HFFc6 (cell line): ENCODE measurements around the gene HIVEP3. TPM values are rescaled to one million over a fixed set of nuclear protein-coding genes. Genes with fewer than 3 reads are reported as not detected.

Experiments
- DNase-seq: peaks from one replicate; pipeline ENCODE4 v3.0.0-alpha.2; 2018
- H3K27ac Mint-ChIP-seq: 2 replicates; pipeline ENCODE4 v1.8.0; 2020; ENCODE audit warnings: mild to moderate bottlenecking, mixed read lengths
- H3K27me3 Mint-ChIP-seq: 2 replicates; pipeline ENCODE4 v1.8.0; 2021; ENCODE audit warnings: mild to moderate bottlenecking, moderate library complexity, mixed read lengths; ENCODE audit not compliant: insufficient read depth
- H3K36me3 Mint-ChIP-seq: 2 replicates; pipeline ENCODE4 v1.8.0; 2021; ENCODE audit warnings: low read depth, mixed read lengths
- H3K4me1 Mint-ChIP-seq: 2 replicates; pipeline ENCODE4 v1.8.0; 2020; ENCODE audit warnings: low read depth, mixed read lengths
- H3K4me3 Mint-ChIP-seq: 2 replicates; pipeline ENCODE4 v1.8.0; 2020; ENCODE audit warnings: mild to moderate bottlenecking, moderate library complexity, mixed read lengths
- H3K9me3 Mint-ChIP-seq: 2 replicates; pipeline ENCODE4 v1.8.0; 2020; ENCODE audit warnings: mild to moderate bottlenecking, mixed read lengths
- total RNA-seq, 6 experiments: library from RNA; stranded (reverse); fragmentation: NEBNext Ultra II Directional; extraction: Animal tissue kit (Norgen Biotek cat#: 25700); gene quantifications; 2 replicates in 1 of 6; 3 replicates in 5 of 6; pipeline ENCODE4 v1.2.3, GENCODE V29; 2021
- TF ChIP-seq, protein P1 (sequence below): fragments of 200-600 bp; sonication (generic); IDR thresholded peaks from 2 replicates; pipeline ENCODE4 v1.5.0; 2021; ENCODE audit warnings: antibody characterized with exemption, mild to moderate bottlenecking

HIVEP3 gene
- total RNA-seq, 6 experiments from 2014 or later: 7.0 to 9.7 (median 7.9) TPM

DNA sequence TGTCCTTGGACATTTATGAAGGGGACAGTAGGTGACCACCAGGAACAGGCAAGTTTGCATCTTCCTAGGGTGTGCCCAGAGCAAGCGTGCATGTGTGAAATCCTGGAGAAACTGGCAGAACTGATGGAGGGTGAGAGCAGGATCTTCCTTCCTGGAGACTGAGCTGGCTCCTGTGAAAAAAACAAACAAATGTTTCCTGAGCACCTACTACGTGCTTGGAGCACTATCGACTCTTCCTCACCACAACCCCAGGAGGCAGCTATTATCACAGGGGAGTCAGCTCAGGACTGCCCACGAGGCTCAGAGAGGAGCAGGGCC lies 432.7 kb downstream of the HIVEP3 start:
- DNase-seq: no peak
- TF ChIP-seq, protein P1, sequence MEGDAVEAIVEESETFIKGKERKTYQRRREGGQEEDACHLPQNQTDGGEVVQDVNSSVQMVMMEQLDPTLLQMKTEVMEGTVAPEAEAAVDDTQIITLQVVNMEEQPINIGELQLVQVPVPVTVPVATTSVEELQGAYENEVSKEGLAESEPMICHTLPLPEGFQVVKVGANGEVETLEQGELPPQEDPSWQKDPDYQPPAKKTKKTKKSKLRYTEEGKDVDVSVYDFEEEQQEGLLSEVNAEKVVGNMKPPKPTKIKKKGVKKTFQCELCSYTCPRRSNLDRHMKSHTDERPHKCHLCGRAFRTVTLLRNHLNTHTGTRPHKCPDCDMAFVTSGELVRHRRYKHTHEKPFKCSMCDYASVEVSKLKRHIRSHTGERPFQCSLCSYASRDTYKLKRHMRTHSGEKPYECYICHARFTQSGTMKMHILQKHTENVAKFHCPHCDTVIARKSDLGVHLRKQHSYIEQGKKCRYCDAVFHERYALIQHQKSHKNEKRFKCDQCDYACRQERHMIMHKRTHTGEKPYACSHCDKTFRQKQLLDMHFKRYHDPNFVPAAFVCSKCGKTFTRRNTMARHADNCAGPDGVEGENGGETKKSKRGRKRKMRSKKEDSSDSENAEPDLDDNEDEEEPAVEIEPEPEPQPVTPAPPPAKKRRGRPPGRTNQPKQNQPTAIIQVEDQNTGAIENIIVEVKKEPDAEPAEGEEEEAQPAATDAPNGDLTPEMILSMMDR: no peak
- Mint-ChIP-seq H3K27ac (peak overlapping the region; percentile 77), H3K9me3 (no peaks in the 10 kb centered on the region), H3K36me3 (no peaks in the 10 kb centered on the region), H3K4me3 (peak overlapping the region; percentile 3; the same call in 1 of the 2 replicates), H3K4me1 (peaks cover 45% of the 10 kb centered on the region), H3K27me3 (peaks cover 9% of the 10 kb centered on the region)

- peaks cover 9% of the 10 kb centered on the region for H3K27me3 Mint-ChIP-seq
- no peaks in the 10 kb centered on the region for H3K9me3 Mint-ChIP-seq
- peak; percentile 75 for DNase-seq
- peak overlapping the region; percentile 3; the same call in 1 of the 2 replicates for H3K4me3 Mint-ChIP-seq
- H3K27ac Mint-ChIP-seq: peak overlapping the region; percentile 77
- peaks cover 45% of the 10 kb centered on the region for H3K4me1 Mint-ChIP-seq
- TF ChIP-seq, protein P1: no peak
- no peaks in the 10 kb centered on the region for H3K36me3 Mint-ChIP-seq
Observed at GRCh38 chr1:41485605-41486004, 433.1 kb downstream of the HIVEP3 start.

DNA sequence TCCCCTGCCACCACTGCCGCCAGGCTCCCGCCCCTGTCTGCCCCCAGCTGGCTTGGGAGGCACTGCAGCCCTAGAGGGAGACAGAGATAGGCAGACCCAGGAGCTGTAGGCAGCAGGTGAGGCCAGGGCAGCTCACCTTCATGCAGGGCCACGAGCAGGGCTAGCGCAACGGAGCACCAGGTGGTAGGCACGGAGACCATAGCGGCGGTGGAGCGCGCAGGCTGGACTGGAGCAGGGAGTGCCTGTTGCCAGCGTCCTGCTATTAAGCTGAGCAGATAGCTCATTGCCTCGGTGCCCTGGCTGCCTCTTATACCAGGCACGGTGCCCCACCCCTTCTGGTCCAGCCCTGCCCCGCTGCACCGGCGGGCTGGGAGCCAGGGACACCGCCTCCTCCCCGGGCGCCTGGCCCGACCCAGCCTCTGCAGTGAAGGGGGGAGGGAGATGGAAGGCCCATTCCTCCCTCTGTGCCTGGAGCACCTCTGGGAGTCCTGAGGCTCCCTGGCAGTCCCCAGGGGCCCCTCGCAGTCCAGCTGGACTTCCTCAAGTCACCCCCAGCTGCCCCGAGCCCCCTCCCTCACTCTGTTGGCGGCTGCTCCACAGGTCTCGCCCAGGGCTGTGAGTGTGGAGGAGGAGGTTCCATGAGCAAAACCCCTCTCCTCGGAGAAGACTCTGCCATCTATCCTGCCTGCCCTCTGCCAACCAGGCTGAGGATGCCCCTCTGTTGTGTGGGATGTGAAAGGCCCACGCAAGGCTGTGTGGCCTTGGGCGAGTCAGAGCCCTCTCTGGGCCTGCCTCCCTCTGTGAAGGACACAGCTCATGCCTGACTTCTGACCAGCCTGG lies 434.1 kb downstream of the HIVEP3 start, which contains the start of gene EDN2:
TSS of gene EDN2 (minus strand) at position 282 of the 840 bp plus-strand sequence. CDS start at position 200, 82 bp downstream.
- peak within 1 kb of the TSS; percentile 77 for H3K27ac Mint-ChIP-seq
- H3K36me3 Mint-ChIP-seq: no peaks in the 10 kb centered on the region
- no peaks in the 10 kb centered on the region for H3K9me3 Mint-ChIP-seq
- H3K27me3 Mint-ChIP-seq: peaks cover 7% of the 10 kb centered on the region
- no peak for DNase-seq
- H3K4me1 Mint-ChIP-seq: peaks cover 45% of the 10 kb centered on the region
- TF ChIP-seq, protein P1: peak; percentile 36; the same call in 1 of the 2 replicates
- no peak within 1 kb of the TSS for H3K4me3 Mint-ChIP-seq

- H3K4me1 Mint-ChIP-seq: peaks cover 48% of the 10 kb centered on the region
- no peak overlapping the region for H3K27ac Mint-ChIP-seq
- no peak for DNase-seq
- H3K27me3 Mint-ChIP-seq: peaks cover 5% of the 10 kb centered on the region
- no peaks in the 10 kb centered on the region for H3K9me3 Mint-ChIP-seq
- H3K36me3 Mint-ChIP-seq: no peaks in the 10 kb centered on the region
- no peak overlapping the region for H3K4me3 Mint-ChIP-seq
- TF ChIP-seq, protein P1: no peak
Observed at GRCh38 chr1:41483960-41484401, 434.7 kb downstream of the HIVEP3 start.

DNA sequence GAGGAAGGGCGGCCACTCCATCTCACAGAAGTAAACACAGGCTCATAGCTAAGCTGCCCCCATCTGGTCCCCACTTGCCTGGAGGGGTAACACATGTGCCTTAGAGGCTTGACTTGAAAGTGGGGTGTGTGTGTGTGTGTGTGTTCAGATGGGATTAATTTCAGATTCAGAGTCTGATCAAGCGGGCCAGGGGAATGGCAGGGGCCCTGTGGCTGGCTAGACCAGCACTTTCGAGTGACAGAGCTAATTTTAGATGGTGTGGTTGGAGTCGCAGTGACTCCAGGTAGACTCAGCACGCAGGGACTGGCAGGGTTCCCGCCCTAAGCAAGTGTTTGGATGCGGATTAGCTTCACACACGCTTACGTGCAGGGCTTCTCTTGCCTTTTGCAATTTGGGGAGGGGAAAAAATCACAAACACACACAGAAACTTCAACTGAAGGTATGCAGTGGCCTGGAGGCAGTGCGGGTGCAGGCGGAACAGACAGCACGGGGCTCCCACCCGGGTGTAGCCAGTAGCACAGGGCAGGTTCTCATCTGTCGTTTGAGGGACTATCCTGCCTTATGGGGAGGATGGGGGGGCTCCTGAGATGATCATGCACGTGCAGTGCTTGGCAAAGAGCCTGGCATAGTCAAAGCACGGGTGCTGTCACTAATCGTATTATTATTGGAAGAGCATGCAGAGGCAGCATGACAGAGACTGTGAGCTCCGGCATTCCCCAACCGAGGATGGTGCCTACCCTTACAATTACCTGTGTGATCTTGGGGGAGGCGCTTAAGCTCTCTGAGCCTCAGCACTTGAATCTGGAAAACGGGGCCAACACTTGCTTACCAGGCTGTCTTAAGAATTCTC lies 435.5 kb downstream of the HIVEP3 start:
- H3K9me3 Mint-ChIP-seq: no peaks in the 10 kb centered on the region
- peaks cover 55% of the 10 kb centered on the region for H3K4me1 Mint-ChIP-seq
- no peaks in the 10 kb centered on the region for H3K36me3 Mint-ChIP-seq
- DNase-seq: no peak
- TF ChIP-seq, protein P1: no peak
- H3K27ac Mint-ChIP-seq: no peak overlapping the region
- no peak overlapping the region for H3K4me3 Mint-ChIP-seq
- peaks cover 5% of the 10 kb centered on the region for H3K27me3 Mint-ChIP-seq
